ENCODE data around the gene MSRB2.

- TF ChIP-seq SUZ12 (IDR thresholded peaks at IDR 0.05; ENCODE audit: extremely low read depth, insufficient read depth, insufficient read length) (no peak), ZNF274 (IDR thresholded peaks at IDR 0.05; ENCODE audit: low read depth, low read length) (no peak)
These were observed 5.1 kb downstream of the MSRB2 start for GRCh38 chr10:23100331-23101030.

Data from NT2/D1 (cell line).